Activated CD4-positive, alpha-beta T cell treated with anti-CD3 and anti-CD28 coated beads, Interleukin-2, amount 50 U/mL, for 16 hours (primary cell): Measurements from ENCODE around the gene QRICH1.
A peak's percentile ranks its signal among the peaks of the same experiment; 100 is the strongest.
"Not testable (repeated sequence)": the region's sequence is repeated elsewhere in the genome, so short reads cannot be mapped to it uniquely, and the experiment has no call there.

Source experiments
- DNase-seq: peaks from one replicate; pipeline ENCODE4 v3.0.0-alpha.2; 2020

Gene QRICH1

DNA sequence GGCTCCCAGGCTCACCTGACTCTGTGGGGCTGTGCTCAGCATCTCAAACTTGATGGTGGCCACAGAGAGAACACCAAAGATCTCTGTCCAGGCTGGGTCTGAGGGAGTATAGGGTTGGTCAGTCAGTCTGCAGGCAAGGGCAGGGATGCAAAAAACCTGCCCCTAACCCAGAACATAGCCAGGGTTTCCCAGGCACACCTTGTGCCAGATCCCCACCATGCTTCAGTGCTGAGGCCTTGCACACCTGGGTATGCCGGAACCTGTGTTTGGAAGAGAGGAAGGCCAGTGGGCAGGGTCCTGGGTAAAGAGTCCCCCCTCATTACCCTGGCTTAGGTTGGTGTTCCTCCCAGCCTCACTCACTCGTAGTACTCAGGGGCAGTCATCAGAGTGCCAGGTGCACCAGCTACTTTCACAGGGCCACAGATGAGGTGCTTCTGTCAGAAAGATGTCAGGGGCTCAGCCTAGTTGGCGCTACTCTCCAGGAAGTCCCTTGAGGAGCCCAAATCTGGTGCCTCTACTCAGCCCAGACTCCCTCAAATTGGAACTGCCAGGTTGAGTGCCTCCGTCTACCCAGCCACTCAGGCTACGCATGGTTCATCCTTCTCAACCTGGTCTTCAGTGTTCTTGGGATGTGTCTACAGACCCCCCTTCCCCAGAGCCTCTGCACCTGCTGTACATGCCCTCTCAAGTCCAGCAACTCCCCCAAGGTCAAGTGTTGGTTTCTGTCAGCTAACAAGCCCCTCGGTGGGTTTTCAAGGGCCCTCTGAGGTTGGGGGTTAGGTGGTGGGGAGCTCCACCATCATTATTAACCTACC lies 77.2 kb downstream of the QRICH1 start:
- no peak for DNase-seq

DNA sequence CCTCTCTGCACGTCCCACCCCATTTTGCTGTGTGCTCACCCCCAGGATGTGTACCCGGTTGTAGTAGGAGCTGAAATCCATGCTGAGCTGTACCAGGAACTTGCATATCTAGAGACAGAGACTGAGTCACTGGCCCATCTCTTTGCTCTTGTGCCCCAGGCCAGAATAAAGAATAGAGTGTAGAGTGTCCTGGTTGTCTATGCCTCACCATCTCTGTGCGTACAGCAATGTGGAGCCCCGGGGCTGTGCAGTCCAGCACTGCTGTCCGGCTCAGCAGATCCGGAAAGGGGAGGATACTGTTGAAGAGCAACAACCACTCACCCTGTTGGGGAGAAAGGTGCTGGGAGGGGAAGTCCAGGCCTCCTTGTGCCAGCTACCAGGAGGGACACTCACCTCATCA lies 78.1 kb downstream of the QRICH1 start:
- no peak for DNase-seq

DNA sequence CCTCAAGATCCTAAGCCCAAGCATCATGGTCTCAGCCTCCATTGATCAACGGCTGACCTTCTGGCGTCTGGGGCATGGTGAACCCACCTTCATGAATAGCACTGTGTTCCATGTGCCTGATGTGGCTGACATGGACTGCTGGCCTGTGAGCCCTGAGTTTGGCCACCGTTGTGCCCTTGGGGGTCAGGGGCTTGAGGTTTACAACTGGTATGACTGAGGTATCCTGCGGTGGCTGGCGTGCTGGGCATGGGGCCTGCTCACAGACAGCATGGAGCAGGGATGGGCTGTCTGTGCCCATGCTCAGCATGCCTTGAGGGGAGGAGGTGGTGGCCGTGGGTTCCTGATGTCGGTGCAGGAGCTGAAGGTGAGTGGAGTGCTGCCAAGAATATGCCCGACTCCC lies 78.8 kb downstream of the QRICH1 start:
- DNase-seq, result no peak

DNA sequence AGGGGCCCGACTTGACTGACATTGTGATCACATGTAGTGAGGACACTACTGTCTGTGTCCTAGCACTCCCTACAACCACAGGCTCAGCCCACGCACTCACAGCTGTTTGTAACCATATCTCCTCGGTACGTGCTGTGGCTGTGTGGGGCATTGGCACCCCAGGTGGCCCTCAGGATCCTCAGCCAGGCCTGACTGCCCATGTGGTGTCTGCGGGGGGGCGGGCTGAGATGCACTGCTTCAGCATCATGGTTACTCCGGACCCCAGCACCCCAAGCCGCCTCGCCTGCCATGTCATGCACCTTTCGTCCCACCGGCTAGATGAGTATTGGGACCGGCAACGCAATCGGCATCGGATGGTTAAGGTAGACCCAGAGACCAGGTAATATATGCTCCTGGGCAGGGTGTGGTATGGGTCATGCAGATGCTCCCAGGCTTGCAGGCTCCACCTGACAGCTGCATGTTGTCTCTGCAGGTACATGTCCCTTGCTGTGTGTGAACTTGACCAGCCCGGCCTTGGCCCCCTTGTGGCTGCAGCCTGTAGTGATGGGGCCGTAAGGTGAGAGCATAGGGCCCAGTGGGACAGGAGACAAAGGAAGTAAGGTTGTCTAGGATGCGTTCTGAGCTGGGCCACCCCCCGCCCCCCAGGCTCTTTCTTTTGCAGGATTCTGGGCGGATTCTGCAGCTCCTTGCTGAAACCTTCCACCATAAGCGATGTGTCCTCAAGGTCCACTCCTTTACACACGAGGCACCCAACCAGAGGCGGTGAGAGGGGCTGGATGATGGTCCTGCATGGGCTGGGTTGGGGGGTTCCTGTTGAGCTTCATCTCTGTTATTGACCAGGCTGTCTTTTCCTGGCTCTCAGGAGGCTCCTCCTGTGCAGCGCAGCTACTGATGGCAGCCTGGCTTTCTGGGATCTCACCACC lies 79.9 kb downstream of the QRICH1 start:
- peak; percentile 56 for DNase-seq

DNA sequence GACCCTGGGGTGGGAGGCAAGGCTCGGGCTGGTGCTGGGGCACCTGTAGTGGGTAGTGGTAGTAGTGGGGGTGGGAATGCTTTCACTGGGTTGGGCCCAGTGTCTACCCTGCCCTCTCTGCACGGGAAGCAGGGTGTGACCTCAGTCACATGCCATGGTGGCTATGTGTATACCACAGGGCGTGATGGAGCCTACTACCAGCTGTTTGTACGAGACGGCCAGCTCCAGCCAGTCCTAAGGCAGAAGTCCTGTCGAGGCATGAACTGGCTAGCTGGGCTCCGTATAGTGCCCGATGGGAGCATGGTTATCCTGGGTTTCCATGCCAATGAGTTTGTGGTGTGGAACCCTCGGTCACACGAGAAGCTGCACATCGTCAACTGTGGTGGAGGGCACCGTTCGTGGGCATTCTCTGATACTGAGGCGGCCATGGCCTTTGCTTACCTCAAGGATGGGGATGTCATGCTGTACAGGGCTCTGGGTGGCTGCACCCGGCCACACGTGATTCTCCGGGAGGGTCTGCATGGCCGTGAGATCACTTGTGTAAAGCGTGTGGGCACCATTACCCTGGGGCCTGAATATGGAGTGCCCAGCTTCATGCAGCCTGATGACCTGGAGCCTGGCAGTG lies 80.6 kb downstream of the QRICH1 start:
- no peak for DNase-seq

DNA sequence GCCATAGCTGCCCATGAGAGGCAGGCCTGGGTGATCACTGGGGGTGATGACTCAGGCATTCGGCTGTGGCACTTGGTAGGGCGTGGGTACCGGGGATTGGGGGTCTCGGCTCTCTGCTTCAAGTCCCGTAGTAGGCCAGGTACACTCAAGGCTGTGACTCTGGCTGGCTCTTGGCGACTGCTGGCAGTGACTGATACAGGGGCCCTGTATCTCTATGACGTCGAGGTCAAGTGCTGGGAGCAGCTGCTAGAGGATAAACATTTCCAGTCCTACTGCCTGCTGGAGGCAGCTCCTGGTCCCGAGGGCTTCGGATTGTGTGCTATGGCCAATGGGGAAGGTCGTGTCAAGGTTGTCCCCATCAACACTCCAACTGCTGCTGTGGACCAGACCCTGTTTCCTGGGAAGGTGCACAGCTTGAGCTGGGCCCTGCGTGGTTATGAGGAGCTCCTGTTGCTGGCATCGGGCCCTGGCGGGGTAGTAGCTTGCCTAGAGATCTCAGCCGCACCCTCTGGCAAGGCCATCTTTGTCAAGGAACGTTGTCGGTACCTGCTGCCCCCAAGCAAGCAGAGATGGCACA lies 81.3 kb downstream of the QRICH1 start:
- DNase-seq, result no peak

DNA sequence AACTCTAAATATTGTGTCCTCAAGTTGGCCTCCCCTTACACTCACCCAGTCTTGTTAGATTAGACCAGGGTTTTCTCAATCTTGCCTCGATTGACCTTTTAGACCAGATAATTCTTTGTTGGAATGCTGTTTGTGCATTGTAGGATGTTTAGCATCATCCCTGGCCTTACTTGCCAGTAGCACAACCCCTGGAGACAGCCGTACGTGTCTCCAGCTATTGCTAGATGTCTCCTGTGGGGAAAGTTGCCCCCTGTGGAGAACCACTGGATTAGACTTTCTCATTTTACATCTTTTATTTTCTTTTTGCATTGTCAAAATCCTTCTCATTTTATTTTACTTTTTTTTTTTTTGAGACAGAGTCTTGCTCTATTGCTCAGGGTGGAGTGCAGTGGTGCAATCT lies 84.5 kb downstream of the QRICH1 start:
- no peak for DNase-seq

DNA sequence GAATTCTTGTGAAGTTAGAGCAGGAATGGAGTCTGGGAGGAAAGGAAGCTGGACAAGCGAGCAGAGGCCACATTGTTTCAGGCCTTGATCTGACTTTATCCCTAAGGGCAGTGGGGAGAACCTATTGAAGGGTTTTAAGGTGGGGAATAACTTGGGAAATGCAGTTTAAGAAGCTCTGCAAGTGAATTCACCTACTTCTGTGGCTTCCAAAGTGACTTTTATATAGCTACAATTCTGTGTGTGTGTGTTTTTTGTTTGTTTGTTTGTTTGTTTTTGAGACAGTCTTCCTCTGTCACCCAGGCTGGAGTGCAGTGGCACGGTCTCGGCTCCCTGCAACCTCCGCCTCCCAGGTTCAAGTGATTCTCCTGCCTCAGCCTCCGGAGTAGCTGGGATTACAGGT lies 85.2 kb downstream of the QRICH1 start:
- not testable (repeated sequence) for DNase-seq

DNA sequence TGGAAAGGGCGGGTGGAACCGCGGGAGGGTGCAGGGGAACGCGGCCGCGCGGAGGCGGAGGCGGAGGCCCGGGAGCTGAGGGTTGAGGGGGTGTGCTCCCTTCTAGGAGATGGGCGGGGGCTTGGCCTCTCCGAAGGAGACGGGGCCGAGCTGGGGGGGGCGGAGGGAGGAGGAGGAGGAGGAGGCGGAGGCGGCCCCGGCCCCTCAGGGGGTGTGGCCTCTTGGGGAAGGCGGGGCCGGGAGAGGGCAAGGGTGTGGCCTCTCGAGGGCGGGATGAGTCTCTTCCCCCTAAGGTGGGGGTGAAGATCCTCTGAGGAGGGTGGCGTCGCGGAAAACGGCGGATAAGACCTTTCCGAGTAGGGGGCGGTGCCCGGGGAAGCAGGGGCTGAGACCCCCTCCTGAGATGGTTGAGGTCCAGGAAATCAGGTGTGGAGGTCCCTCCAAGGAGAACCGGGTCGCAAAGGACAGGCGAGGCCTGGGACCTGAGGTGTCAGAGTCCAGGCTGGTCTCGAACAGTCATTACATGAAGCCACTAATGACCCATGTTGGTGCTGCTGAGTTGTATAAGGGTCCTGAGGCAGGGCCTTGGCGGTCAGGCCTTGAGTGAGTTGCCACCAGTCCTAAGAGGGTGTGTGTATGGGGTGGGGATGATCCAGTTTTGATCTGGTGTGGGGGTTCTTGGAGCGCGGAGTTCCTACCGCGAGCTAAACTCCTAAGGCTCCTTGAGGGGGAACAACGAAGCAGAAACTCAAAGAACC lies 85.9 kb downstream of the QRICH1 start:
- DNase-seq, result peak; percentile 94

DNA sequence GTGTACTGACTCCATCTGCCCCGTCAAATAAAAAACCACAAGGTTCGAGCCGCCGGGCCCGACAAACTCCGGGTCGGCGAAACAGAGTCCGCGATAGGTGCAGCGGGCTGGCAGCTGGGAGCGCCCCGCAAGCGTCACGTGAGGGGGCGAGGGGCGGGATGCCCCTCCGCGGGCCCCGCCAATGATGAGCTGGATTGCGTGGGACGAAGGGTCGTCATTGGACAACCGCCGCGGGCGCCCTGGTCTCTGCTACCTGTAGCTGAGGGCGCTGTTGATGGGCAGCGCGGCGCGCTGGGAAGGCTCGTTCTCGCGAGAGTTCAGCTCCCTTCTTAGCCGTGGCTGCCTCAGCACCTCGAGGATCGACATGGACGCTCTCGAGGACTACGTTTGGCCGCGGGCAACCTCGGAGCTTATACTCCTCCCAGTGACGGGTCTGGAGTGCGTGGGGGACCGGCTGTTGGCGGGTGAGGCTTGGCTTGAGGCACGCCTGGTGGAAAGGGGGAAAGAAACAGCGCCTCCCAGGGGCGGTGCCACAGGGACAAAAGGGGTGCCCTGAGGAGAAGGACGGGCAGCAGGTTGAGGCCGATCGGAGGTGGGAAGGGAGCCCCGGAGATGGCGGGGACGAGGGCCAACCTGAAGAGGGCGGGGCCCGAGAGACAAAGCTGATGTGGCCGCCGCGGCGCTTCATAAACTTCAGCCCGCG lies 86.7 kb downstream of the QRICH1 start, which contains the start of gene WDR6:
WDR6 (plus strand) TSS at position 324 of the 703 bp plus-strand sequence; CDS start at position 365, 41 bp downstream.
- peak; percentile 99 for DNase-seq

DNA sequence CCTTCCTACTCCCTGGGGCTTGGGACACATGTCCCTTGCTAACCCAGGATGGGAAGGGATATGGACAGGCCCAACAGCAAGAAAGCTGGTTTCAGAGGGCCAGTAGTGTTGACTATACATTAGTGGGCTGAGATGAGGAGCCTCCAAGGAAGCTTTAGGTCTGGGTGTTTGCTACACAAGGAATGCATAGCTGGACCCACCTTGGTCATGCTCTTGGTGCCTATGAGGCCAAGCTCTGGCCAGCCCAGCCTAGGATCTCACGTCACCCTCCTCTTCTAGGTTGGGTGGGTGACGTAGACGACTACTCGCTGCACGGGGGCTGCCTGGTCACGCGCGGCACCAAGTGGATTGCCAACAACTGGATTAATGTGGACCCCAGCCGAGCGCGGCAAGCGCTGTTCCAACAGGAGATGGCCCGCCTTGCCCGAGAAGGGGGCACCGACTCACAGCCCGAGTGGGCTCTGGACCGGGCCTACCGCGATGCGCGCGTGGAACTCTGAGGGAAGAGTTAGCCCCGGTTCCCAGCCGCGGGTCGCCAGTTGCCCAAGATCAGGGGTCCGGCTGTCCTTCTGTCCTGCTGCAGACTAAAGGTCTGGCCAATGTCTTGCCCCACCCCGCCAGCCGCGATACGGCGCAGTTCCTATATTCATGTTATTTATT lies 87.3 kb downstream of the QRICH1 start:
- no peak for DNase-seq

DNA sequence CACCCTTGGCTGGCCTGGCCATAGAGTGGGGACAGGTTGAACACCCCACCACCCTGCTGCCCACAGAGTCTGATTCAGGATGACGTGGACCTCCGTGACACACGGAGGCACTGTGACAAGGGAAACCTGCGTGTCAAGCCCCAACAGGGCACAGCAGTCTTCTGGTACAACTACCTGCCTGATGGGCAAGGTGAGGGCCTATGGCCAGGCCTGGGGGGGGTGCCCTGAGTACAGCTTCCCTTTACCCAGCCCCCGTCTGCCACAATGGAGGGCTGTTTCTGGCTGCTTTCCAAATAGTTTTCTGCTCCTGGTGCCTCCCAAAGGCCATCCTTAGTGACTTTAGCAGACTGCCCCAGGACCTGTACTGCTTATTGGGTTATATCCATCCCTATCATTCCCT lies 87.9 kb downstream of the QRICH1 start:
- DNase-seq, result no peak

DNA sequence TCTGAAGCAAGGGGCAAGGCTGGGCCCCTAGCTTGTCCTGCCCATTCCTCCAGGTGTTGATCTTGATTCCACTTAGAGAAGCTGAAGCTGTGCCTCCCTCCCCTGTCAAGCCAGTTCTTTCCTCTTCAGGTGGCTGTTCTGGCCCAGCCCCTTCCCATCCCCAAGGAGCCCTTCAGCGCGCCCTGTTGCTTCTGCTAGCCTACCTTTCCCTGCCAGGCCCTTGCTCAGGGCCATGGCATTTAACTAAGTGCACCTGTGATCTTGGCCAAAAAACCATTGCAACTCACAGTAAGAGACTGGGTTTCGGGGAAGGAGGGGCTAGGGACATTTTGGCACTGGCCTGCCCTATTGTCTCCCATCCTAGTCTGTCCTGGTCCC lies 88.6 kb downstream of the QRICH1 start:
- no peak for DNase-seq

DNA sequence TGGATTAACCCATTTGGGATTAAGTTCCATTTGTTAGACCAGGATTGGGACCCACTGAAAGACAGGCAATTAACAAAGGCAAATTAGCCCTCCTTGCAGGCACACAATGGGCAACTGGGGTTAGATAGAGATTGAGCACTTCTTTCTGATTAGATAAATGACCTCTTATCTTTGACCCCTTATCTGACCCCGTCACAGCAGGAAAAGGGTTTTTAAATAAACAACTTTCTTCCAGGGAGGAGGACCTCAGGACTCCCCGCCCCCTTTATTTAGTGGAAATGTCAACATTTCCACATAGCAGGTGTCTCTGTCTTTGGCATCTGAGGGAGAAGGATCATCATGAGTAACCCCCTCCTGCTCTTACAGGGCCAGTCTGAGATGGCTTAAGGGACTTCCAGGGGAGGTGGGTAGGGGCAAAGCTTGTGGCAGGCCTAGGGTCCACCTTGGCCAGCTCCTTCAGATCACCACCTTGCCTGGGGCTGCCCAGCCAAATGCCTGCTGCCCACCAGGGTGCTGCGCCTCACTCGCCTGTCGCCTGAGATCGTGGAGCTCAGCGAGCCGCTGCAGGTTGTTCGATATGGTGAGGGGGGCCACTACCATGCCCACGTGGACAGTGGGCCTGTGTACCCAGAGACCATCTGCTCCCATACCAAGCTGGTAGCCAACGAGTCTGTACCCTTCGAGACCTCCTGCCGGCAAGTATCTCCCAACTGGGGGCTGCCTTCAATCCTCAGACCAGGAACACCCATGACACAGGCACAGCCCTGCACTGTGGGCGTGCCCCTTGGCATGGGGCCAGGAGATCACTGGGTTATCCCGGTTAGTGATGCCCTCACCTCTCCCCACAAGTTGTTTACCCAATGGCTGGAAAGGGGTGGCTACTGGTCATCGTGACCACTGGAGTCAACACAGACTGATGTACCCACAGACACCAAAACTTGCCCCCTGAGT lies 89.2 kb downstream of the QRICH1 start:
- no peak for DNase-seq

DNA sequence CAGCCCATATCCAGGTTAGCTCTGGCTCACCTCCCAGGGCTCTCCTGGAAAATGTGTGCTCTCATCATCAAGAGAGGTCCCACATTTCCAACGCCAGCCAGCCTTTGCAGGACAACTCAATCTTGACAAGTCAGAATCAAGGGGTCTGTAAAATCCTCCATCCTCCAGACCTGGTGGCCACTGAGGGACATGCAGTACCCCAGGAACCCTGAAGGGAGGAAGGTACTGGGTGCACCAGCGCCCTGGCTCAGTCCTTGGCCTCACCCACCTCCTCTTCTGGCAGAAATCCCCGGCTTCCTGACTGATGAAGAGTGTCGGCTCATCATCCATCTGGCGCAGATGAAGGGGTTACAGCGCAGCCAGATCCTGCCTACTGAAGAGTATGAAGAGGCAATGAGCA lies 92.7 kb downstream of the QRICH1 start:
- no peak for DNase-seq

DNA sequence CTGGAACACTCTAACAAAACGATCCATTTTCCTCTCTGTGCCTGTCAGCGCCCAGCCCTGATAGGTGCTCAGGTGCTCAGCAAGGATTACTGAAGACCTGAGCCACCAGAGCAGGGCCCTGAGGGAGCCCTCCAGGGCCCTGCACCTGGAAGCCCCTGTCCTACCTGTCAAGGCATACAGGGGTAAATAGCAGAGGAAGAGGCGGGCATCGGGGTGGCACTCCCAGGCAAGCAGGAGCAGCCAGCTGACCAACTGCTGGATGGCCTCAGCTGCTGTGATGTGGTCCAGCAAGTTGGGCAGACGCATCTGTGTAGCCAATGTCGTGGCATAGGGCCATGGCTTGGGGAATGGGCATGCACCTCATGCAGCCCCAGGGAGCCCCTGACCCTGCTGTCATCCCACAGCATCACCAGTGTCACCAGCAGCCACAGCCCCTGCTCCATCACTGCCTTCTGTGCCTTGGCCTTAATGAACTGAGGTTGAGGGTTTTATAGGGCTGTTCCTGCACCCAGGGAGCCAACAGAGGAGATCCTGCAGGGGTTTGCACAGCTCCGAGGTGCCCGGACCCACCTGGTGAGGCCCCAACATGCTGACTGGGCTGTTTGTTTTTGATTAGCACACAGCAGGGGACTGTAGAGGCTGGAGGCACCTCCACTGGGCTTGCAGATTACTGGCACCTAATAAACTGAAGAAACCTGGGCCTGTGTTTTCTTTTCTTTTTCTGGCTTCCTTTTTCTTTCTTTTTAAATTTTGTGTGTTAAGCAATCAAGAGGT lies 94.6 kb downstream of the QRICH1 start:
- no peak for DNase-seq

DNA sequence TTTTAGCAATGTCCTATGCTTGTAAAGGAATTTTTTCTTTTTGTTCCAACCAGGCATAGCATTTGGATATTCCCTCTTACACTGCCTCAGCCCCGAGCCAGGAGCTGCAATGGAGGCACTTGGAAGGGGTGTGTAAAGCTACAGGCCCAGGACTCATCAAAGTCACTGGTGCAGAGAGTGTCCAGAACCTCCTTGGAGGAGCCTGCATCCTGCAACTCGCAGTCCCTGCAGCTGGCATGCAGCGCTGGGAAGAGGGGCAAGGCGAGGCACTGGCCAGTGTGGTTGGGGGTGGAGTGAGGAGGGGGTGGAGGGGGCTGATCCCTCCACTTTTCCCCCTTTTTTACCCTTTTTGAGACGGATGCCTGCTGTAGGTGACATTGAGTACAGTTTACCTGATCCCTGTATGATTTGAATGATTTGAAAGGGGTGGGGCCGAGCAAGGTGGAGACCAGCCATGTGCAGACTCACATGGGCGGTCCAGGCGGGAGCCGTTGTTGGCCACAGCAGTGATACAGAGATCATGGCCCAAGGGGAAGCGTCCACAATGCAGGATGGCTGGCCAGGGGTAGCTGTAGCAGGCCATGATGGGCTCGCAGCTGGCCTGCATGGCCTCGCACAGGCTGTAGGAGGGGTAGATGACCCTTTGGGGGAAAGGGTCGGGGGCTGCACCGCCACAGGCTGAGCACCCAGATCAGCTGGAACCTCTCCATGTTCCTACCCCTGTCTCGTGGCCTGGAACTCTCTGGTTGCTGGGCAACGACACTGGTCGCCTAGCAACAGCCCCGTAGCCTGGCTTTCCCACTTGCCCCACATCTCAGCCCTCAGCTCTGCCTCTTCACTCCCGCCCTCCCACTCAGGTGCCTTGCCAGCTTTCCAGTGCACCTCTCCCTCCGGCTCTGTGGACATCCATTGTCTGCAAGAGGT lies 95.9 kb downstream of the QRICH1 start:
- DNase-seq, result no peak

DNA sequence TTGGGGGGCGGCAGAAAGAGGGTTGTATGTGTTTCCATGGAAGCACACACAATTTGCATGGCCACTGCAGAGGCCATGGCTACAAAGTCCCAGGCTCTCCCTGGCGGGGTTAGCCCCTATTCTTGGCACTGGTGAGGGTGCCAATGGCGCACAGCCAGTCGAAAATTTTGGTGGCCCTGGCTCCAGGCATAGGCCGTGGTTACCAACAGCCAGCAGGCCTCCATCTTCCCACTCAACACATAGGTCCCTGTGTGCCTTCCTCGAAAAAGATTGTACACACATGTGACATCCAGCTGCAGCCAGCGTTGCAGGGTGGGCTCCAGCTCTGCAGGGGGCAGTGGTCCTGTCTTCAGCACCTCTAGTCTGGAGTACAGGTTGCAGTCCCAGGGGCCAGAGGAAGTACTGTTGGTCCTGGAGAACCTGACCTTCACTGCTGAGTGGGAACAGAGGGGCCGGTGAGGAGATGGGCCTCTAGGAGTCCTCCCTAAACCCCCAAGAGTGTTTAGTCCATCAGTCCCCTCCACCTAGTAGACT lies 96.7 kb downstream of the QRICH1 start:
- no peak for DNase-seq
